ENCODE data around the gene YAP1.

The YAP1 gene

DNA sequence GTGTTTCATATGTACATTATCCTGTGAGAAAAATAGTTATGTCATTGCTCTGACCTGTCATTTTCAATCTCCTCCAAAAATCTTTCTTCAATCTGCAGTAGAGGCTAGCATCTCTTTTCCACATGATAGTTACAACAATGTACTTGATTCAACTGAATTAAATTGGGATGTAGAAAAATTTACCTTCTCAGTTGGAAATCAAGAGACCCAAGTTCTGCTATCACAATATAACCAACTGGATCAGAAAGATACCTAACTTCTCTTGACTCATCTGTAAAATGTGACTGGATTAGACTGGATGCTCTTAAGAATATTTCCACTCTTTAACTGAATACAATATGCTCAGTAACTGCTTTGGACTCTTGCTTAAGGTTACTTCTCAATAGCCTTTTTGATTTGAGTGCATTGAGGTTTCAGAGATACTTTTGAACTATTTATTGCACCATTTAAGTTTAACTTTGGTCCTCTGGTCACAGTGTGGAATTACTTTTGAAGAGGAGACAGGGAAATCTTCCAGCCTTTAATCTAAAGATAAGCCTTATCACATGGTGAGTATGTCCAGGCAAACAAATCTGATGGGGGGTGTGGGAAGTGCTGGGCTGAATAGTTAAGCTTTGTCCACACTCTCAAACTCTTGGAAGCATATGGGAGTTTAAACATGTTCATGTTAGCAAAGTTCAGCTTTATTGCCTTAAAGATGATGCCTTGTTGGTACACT is 82.3 kb downstream of the YAP1 start:
- TF ChIP-seq, protein P1, sequence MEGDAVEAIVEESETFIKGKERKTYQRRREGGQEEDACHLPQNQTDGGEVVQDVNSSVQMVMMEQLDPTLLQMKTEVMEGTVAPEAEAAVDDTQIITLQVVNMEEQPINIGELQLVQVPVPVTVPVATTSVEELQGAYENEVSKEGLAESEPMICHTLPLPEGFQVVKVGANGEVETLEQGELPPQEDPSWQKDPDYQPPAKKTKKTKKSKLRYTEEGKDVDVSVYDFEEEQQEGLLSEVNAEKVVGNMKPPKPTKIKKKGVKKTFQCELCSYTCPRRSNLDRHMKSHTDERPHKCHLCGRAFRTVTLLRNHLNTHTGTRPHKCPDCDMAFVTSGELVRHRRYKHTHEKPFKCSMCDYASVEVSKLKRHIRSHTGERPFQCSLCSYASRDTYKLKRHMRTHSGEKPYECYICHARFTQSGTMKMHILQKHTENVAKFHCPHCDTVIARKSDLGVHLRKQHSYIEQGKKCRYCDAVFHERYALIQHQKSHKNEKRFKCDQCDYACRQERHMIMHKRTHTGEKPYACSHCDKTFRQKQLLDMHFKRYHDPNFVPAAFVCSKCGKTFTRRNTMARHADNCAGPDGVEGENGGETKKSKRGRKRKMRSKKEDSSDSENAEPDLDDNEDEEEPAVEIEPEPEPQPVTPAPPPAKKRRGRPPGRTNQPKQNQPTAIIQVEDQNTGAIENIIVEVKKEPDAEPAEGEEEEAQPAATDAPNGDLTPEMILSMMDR (IDR thresholded peaks at IDR 0.05; ENCODE audit: extremely low read depth, insufficient read depth, missing control alignments) = no peak
- no peak for DNase-seq (ENCODE audit: low spot score)
- in situ Hi-C loops (cut with MboI; ENCODE audit: low pct_unique_long_range_greater_than_20kb, low sequenced_read_pairs, unreplicated experiment) = no loop called here

DNA sequence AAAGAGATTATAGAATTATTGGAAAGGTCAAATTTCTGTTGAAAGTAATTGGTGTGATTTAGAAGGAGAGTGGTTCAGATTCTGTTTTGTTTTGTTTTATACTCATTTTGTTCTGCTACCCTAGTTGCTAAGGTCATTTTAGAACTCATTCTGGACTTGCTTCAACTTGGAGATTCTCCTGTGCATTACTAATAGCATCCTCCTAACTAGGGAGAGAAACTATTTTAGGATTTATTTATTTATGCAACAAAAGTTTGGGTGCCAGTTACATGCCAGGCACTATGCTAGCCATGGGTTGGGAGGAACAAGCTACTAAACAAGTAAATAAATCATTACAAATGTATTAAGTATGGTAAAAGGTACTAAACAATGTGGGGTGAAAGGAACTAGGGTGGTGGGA is 84.0 kb downstream of the YAP1 start:
- TF ChIP-seq, protein P1 (IDR thresholded peaks at IDR 0.05; ENCODE audit: extremely low read depth, insufficient read depth, missing control alignments) = no peak
- no peak for DNase-seq (ENCODE audit: low spot score)
- in situ Hi-C loops (cut with MboI; ENCODE audit: low pct_unique_long_range_greater_than_20kb, low sequenced_read_pairs, unreplicated experiment) = no loop called here

DNA sequence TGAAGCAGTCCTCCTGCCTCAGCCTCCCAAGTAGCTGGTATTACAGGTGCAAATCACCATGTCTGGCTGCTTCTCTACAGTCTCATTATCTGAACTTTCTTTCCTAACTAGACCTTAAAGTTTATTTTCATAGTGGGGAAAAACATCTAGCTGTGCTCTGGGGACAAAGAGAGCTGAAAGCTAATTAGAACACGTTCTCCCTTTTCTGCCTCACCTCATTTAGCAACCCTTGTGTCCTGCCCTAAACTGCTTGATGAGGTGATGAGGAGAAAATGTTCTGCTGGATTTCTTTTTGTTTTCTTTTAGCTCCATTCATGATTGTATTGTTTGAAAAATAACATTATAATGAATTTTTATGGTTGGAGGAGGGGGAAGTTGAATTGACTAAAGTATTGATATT is 84.7 kb downstream of the YAP1 start:
- TF ChIP-seq, protein P1 (IDR thresholded peaks at IDR 0.05; ENCODE audit: extremely low read depth, insufficient read depth, missing control alignments) = no peak
- no peak for DNase-seq (ENCODE audit: low spot score)
- in situ Hi-C loops (cut with MboI; ENCODE audit: low pct_unique_long_range_greater_than_20kb, low sequenced_read_pairs, unreplicated experiment) = no loop called here

DNA sequence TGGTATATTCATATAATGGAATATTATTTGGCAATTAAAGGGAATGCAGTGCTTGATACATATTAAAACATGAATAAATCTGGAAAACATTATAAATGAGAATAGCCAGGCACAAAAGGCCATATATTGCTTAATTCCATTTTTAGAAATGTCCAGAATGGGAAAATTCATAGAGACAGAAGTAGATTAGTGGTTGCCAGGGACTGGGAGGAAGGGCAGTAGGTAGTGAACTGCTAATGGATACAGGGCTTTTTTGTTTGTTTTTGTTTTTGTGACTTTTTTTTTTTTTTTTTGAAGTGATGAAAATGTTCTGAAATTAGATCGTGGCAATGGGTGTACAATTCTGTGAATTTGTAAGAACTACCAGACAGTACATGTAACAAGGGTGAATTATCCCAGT is 86.1 kb downstream of the YAP1 start:
- in situ Hi-C loops (cut with MboI; ENCODE audit: low pct_unique_long_range_greater_than_20kb, low sequenced_read_pairs, unreplicated experiment) = no loop called here
- DNase-seq (ENCODE audit: low spot score) = no peak
- TF ChIP-seq, protein P1 (IDR thresholded peaks at IDR 0.05; ENCODE audit: extremely low read depth, insufficient read depth, missing control alignments) = no peak

DNA sequence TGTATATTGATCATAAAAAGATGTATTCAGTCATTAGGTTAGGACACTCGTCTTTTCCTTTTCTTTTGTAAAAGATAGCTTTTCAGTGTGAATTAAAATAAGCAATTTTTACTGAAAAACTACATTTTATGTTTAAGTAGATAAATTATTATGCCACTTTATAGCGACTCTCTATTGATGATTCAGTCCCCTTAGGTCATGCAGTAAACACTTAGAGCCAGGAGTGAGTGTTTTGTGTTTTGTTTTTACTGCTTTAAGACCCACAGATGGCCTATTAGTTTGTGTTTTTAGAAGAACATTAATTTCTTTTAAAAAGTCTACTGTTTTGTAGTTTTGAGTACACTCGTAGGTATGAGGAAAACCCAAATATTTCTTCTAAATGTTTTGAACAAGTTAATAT is 86.6 kb downstream of the YAP1 start:
- in situ Hi-C loops (cut with MboI; ENCODE audit: low pct_unique_long_range_greater_than_20kb, low sequenced_read_pairs, unreplicated experiment) = no loop called here
- no peak for DNase-seq (ENCODE audit: low spot score)

DNA sequence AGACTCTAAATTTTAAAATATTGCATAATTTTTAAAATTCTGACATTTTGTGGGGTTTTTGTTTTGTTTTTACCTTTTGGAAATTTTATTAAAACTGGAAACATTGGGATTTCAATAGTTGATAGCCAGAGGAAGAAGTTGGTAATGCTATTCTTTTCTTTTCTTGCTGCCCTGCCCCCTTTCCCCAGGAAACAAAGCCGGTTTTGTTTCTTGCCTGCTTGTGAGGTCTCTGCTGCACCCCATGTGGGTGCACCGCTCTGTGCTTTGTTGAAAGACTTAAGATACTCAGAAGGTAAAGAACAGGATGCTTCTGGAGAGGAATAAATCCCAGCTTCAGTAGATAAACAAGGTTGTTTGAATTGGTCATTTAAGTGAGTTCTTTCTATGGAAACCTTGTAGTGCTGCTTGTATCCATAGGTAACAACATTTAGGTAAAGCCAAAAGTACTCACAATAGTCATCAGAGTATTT is 87.5 kb downstream of the YAP1 start:
- DNase-seq (ENCODE audit: low spot score) = no peak
- TF ChIP-seq, protein P1 (IDR thresholded peaks at IDR 0.05; ENCODE audit: extremely low read depth, insufficient read depth, missing control alignments) = no peak
- in situ Hi-C loops (cut with MboI; ENCODE audit: low pct_unique_long_range_greater_than_20kb, low sequenced_read_pairs, unreplicated experiment) = no loop called here

More for the DNA sequence above, 86.6 kb downstream of the YAP1 start:
- TF ChIP-seq, protein P1 (IDR thresholded peaks at IDR 0.05; ENCODE audit: extremely low read depth, insufficient read depth, missing control alignments) = no peak

Measured in GM13977 (cell line).